Peyer's patch (tissue), 4 donors: ENCODE measurements around the gene LGALS12. TPM values are rescaled to one million over a fixed set of nuclear protein-coding genes. Genes with fewer than 3 reads are reported as not detected.

ENCODE experiments used
- DNase-seq, 3 donors: peaks; one replicate each; pipeline ENCODE4 v3.0.0-alpha.2; 2017 to 2019
- H3K27ac ChIP-seq, 4 donors: fragments of 200-600 bp; sonication (generic); one replicate each; pipeline ENCODE4 v1.5.1; 2016 to 2019
- H3K27me3 ChIP-seq, 2 donors: fragments of 200-600 bp; sonication (generic); one replicate each; pipeline ENCODE4 v1.5.1; 2019
- H3K36me3 ChIP-seq, 3 donors: fragments of 200-600 bp; sonication (generic); one replicate each; pipeline ENCODE4 v1.5.1; 2016 to 2019
- H3K4me1 ChIP-seq, 4 donors: fragments of 200-600 bp; sonication (generic); one replicate each; pipeline ENCODE4 v1.5.1; 2016 to 2019
- H3K4me3 ChIP-seq, 4 donors: fragments of 200-600 bp; sonication (generic); 1 replicate in 3 of 4; 2 replicates in 1 of 4; pipeline ENCODE4 v1.5.1; 2016 to 2019; ENCODE audit warnings: mild to moderate bottlenecking in 1 of 4
- H3K9me3 ChIP-seq, 4 donors: fragments of 200-600 bp; sonication (generic); one replicate each; pipeline ENCODE4 v1.5.1; 2016 to 2019; ENCODE audit warnings: mild to moderate bottlenecking in 1 of 4
- CTCF ChIP-seq, 6 experiments: fragments of 450-650 bp in 4 of 6; fragments of 200-600 bp in 2 of 6; sonication (generic) in 1 of 6; IDR thresholded peaks; one replicate each; pipeline ENCODE4 v1.5.1; 2017 to 2019; ENCODE audit warnings: antibody characterized with exemption in 6 of 6, mild to moderate bottlenecking in 3 of 6, moderate library complexity in 1 of 6
- POLR2A ChIP-seq, 2 donors: fragments of 450-650 bp; IDR thresholded peaks; one replicate each; pipeline ENCODE4 v1.5.1; 2017; ENCODE audit warnings: antibody characterized with exemption in 2 of 2, mild to moderate bottlenecking in 2 of 2, moderate library complexity in 2 of 2
- total RNA-seq, 4 donors: library from RNA; depleted of rRNA; stranded (reverse); fragments of >200 nt; gene quantifications; one replicate each; pipeline ENCODE4 v1.1.0, GENCODE V29; 2016

The LGALS12 gene
- total RNA-seq, 4 donors from 2014 or later: 0.53 TPM; not detected in 3

GRCh38 chr11:63508745-63509144 is 2.9 kb downstream of the LGALS12 start:
- Histone ChIP-seq H3K4me3 (no peak overlapping the region), H3K4me1 (no peaks in the 10 kb centered on the region), H3K27me3 (no peaks in the 10 kb centered on the region), H3K36me3 (no peaks in the 10 kb centered on the region), H3K27ac (no peak overlapping the region), H3K9me3 (no peaks in the 10 kb centered on the region)
- TF ChIP-seq CTCF (IDR thresholded peaks at IDR 0.05): no peak
- no peak for TF ChIP-seq POLR2A (IDR thresholded peaks at IDR 0.05)
- no peak for DNase-seq

GRCh38 chr11:63510360-63511047 is 4.6 kb downstream of the LGALS12 start:
- H3K4me3 ChIP-seq: no peak overlapping the region
- no peaks in the 10 kb centered on the region for H3K27me3 ChIP-seq
- no peak for TF ChIP-seq CTCF (IDR thresholded peaks at IDR 0.05)
- TF ChIP-seq POLR2A (IDR thresholded peaks at IDR 0.05): no peak
- DNase-seq: no peak
- no peaks in the 10 kb centered on the region for H3K9me3 ChIP-seq
- H3K36me3 ChIP-seq: no peaks in the 10 kb centered on the region
- no peaks in the 10 kb centered on the region for H3K4me1 ChIP-seq
- no peak overlapping the region for H3K27ac ChIP-seq

- Histone ChIP-seq H3K9me3 (no peaks in the 10 kb centered on the region), H3K4me3 (no peak overlapping the region), H3K36me3 (no peaks in the 10 kb centered on the region), H3K27ac (no peak overlapping the region), H3K27me3 (no peaks in the 10 kb centered on the region), H3K4me1 (no peaks in the 10 kb centered on the region)
- TF ChIP-seq POLR2A (IDR thresholded peaks at IDR 0.05) (no peak), CTCF (IDR thresholded peaks at IDR 0.05) (no peak)
- DNase-seq: no peak
Observed at GRCh38 chr11:63511048-63511748, 5.3 kb downstream of the LGALS12 start.

- Histone ChIP-seq H3K27ac (no peak overlapping the region), H3K9me3 (no peaks in the 10 kb centered on the region), H3K4me3 (no peak overlapping the region), H3K4me1 (no peaks in the 10 kb centered on the region), H3K36me3 (no peaks in the 10 kb centered on the region), H3K27me3 (no peaks in the 10 kb centered on the region)
- DNase-seq: no peak
- no peak for TF ChIP-seq POLR2A (IDR thresholded peaks at IDR 0.05)
- TF ChIP-seq CTCF (IDR thresholded peaks at IDR 0.05): no peak
Observed at GRCh38 chr11:63512816-63513215, 6.9 kb downstream of the LGALS12 start.

GRCh38 chr11:63516109-63516508 is 10.2 kb downstream of the LGALS12 start:
- no peaks in the 10 kb centered on the region for H3K27me3 ChIP-seq
- DNase-seq: no peak
- H3K9me3 ChIP-seq: no peaks in the 10 kb centered on the region
- TF ChIP-seq POLR2A (IDR thresholded peaks at IDR 0.05): no peak
- TF ChIP-seq CTCF (IDR thresholded peaks at IDR 0.05): no peak
- H3K4me1 ChIP-seq: no peaks in the 10 kb centered on the region
- H3K27ac ChIP-seq: no peak overlapping the region
- H3K36me3 ChIP-seq: no peaks in the 10 kb centered on the region
- no peak overlapping the region for H3K4me3 ChIP-seq
